Adrenal gland (tissue), 12 donors: Measurements from ENCODE around the gene CRP. TPM values are rescaled to one million over a fixed set of nuclear protein-coding genes. Genes with fewer than 3 reads are reported as not detected.
A peak's percentile ranks its signal among the peaks of the same experiment; 100 is the strongest.

ENCODE experiments used
- DNase-seq, 7 donors: peaks; one replicate each; pipeline ENCODE4 v3.0.0-alpha.2; 2019 to 2020
- H3K27ac ChIP-seq, 5 donors: fragments of 200-600 bp; sonication (generic) in 4 of 5; 1 replicate in 3 of 5; 2 replicates in 2 of 5; pipeline versions ENCODE4 v1.5.1 to v1.8.0; 2016 to 2020; ENCODE audit warnings: mild to moderate bottlenecking in 1 of 5
- H3K27me3 ChIP-seq: fragments of 200-600 bp; 2 replicates; pipeline ENCODE4 v1.8.0; 2021
- H3K36me3 ChIP-seq, 2 donors: fragments of 200-600 bp; replicated peaks in 1 of 2; 1 replicate in 1 of 2; 2 replicates in 1 of 2; pipeline versions ENCODE4 v1.5.1 to v1.8.0; 2018 to 2022
- H3K4me1 ChIP-seq, 2 donors: fragments of 200-600 bp; replicated peaks in 1 of 2; 1 replicate in 1 of 2; 2 replicates in 1 of 2; pipeline versions ENCODE4 v1.5.1 to v1.8.0; 2018 to 2021
- H3K4me3 ChIP-seq, 4 donors: fragments of 200-600 bp; sonication (generic) in 3 of 4; one replicate each; pipeline ENCODE4 v1.5.1; 2016 to 2018
- H3K9me3 ChIP-seq, 3 donors: fragments of 200-600 bp; sonication (generic) in 1 of 3; replicated peaks in 1 of 3; 1 replicate in 2 of 3; 2 replicates in 1 of 3; pipeline versions ENCODE4 v1.5.1 to v1.8.0; 2016 to 2021
- POLR2A ChIP-seq, 2 donors: fragments of 450-650 bp; IDR thresholded peaks; one replicate each; pipeline ENCODE4 v1.6.1; 2017; ENCODE audit warnings: antibody characterized with exemption in 2 of 2, mild to moderate bottlenecking in 2 of 2, moderate library complexity in 1 of 2
- WGBS, 4 donors: extraction: QIAGEN DNeasy Blood & Tissue Kit in 2 of 4; methylation state at CpG; one replicate each; pipeline versions ENCODE4 v1.1.5 to v1.1.7; 2013 to 2017; 5-methylcytosine and 5-hydroxymethylcytosine counted together
- intact Hi-C, 2 donors: fragments of 100-400 bp; cut with DNase I; formaldehyde crosslinking; loops; one replicate each; pipeline versions ENCODE4 v1.14.1 to v1.15.0; 2022 to 2023
- polyA plus RNA-seq, 3 donors: library from polyadenylated mRNA; stranded (reverse); fragments of 200-250 nt in 2 of 3; fragments of 350-450 nt in 1 of 3; fragmentation: Illumina TruSeq in 1 of 3; extraction: RNeasy Lipid Tissue Mini Kit (QIAGEN cat#74804) in 1 of 3; gene quantifications; one replicate each; pipeline ENCODE4 v1.2.3, GENCODE V29; 2013 to 2014
- total RNA-seq, 9 donors: library from RNA; depleted of rRNA in 4 of 9; stranded (reverse); fragments of >200 nt in 4 of 9; fragments of 120-200 nt in 1 of 9; fragmentation: NEBNext Ultra II Directional in 1 of 9; extraction: Animal tissue kit (Norgen Biotek cat#: 25700) in 1 of 9; gene quantifications; one replicate each; pipeline versions ENCODE4 v1.1.0 to v1.2.4, GENCODE V29; 2013 to 2023
- TF ChIP-seq, protein P1 (sequence below), 6 experiments: fragments of 450-650 bp in 4 of 6; fragments of 200-600 bp in 2 of 6; sonication (generic) in 1 of 6; IDR thresholded peaks; 1 replicate in 5 of 6; 2 replicates in 1 of 6; pipeline versions ENCODE4 v1.5.1 to v1.8.0; 2016 to 2021; ENCODE audit warnings: antibody characterized with exemption in 6 of 6, mild to moderate bottlenecking in 2 of 6, moderate library complexity in 1 of 6
- donor health status: healthy with polysubstance abuse.
- donor health status: Bipolar disorder and iron deficiency.
- donor health status: DM: yes; HTN: yes; CAD: no.
- donor health status: DM: no; HTN: no; CAD: no.
- donor health status: DM: no; HTN: no; CAD: no.
- donor health status: DM: yes; HTN: yes; CAD: no.

CRP gene
- total and polyA plus RNA-seq, 12 donors = 0.34 to 6.0 (median 0.64) TPM; not detected in 5

DNA sequence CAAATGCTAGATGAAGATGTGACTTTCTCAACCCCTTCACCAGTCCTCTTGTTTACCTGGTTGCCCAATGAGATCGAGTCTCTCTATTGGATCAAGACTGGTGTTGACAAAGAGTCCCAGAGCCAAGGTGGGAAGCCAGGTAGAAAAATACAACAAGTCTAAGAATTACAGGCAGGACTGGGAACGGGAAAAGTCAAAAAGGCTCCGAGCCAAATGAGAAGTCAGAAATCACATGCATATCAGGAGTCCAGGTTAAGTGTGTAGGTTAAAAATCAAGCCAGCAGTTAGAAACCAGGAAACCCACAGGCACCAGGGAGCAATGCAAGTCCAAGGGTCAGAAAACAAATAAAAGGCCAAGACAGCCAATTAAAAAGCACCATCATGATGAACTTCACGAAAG is 39.0 kb upstream of the CRP start:
- Histone ChIP-seq H3K36me3 (no peaks in the 10 kb centered on the region), H3K27me3 (no peaks in the 10 kb centered on the region), H3K4me1 (peaks cover 0 to 22% of the 10 kb centered on the region in 2 donors), H3K4me3 (no peak overlapping the region), H3K9me3 (no peaks in the 10 kb centered on the region), H3K27ac (no peak overlapping the region)
- no peak for TF ChIP-seq POLR2A (IDR thresholded peaks at IDR 0.05)
- TF ChIP-seq, protein P1, sequence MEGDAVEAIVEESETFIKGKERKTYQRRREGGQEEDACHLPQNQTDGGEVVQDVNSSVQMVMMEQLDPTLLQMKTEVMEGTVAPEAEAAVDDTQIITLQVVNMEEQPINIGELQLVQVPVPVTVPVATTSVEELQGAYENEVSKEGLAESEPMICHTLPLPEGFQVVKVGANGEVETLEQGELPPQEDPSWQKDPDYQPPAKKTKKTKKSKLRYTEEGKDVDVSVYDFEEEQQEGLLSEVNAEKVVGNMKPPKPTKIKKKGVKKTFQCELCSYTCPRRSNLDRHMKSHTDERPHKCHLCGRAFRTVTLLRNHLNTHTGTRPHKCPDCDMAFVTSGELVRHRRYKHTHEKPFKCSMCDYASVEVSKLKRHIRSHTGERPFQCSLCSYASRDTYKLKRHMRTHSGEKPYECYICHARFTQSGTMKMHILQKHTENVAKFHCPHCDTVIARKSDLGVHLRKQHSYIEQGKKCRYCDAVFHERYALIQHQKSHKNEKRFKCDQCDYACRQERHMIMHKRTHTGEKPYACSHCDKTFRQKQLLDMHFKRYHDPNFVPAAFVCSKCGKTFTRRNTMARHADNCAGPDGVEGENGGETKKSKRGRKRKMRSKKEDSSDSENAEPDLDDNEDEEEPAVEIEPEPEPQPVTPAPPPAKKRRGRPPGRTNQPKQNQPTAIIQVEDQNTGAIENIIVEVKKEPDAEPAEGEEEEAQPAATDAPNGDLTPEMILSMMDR (IDR thresholded peaks at IDR 0.05) = no peak
- intact Hi-C loops = no loop called here
- no peak for DNase-seq
- WGBS, 4 donors = 80 to 87% (median 82%) methylated on average over 4 of the region's 4 CpGs

DNA sequence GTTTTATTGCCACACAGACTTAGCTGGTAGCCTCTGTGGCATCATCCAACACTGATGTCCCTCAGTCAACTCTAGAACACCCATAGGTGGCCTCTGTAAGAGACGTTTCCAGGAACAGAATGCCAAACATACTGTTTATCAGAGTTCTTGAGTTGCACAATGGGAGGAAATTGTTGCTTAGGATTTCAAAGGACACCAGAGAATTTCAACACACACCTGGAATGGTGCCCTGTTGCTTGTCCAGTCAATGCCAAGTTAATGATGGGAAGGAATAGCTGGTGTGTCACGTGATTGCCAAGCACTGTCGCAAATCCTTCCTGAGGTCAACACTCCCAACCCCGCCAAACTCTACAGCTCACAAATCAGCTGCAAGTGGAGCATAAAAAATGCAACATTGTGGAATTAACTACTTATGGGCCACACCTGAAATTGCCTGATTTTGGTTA is 37.8 kb upstream of the CRP start:
- no peaks in the 10 kb centered on the region for H3K36me3 ChIP-seq
- H3K4me3 ChIP-seq = no peak overlapping the region
- intact Hi-C loops = no loop called here
- H3K27ac ChIP-seq = peak overlapping the region in 4 of 5 donors; percentile 14 to 81 (median 56)
- TF ChIP-seq POLR2A (IDR thresholded peaks at IDR 0.05) = no peak
- TF ChIP-seq, protein P1 (IDR thresholded peaks at IDR 0.05) = peak in 1 of 6 experiments; percentile 9
- 15 to 21% (median 21%) methylated on average over 4 of the region's 4 CpGs for WGBS, 4 donors
- peaks cover 0 to 22% of the 10 kb centered on the region in 2 donors for H3K4me1 ChIP-seq
- no peaks in the 10 kb centered on the region for H3K9me3 ChIP-seq
- DNase-seq = peak; percentile 85 to 98 (median 96)
- H3K27me3 ChIP-seq = no peaks in the 10 kb centered on the region

DNA sequence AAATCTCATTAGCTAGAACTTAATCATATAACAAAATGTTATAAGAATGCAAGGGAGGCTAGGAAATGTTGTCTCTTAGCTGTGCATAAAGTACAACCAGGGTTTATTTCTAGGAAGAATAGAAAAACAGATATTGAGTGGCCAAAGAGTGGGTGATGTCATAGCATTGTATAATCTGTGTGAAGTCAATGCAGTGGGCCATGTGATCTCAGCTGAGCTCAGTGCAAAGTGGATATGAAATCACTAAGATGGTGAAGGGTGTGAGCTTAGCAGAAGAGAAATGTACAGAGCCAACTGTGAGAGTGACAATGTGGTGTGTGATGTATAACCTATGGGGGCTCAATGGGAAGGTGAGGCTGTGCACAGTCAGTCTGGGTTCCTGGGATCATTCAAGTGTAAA is 36.6 kb upstream of the CRP start:
- Histone ChIP-seq H3K36me3 (no peaks in the 10 kb centered on the region), H3K4me1 (peaks cover 0 to 22% of the 10 kb centered on the region in 2 donors), H3K27me3 (no peaks in the 10 kb centered on the region), H3K9me3 (no peaks in the 10 kb centered on the region), H3K27ac (peak overlapping the region in 3 of 5 donors; percentile 34 to 81 (median 78)), H3K4me3 (no peak overlapping the region)
- DNase-seq = no peak
- intact Hi-C loops = no loop called here
- no peak for TF ChIP-seq POLR2A (IDR thresholded peaks at IDR 0.05)
- TF ChIP-seq, protein P1 (IDR thresholded peaks at IDR 0.05) = no peak

DNA sequence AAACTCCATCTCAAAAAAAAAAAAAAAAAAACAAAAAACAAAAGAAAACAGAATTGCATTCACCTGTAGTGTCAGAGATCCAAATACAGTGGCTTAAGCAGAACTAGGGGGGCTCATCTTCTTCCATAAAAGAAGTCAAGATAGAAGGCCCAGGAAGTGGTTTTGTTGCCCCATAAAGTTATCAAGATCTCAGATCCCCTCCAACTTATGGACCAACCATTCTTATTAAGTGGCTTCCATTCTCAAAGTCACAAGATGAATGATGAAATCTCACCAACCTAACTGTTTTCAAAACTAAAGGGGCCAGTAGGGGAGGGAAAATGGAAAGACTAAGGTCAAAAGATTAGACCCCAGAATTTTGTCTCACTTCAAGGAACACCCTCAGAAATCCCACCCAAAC is 36.2 kb upstream of the CRP start:
- Histone ChIP-seq H3K4me3 (no peak overlapping the region), H3K4me1 (peaks cover 0 to 22% of the 10 kb centered on the region in 2 donors), H3K36me3 (no peaks in the 10 kb centered on the region), H3K27ac (peak overlapping the region in 1 of 5 donors; percentile 34), H3K9me3 (no peaks in the 10 kb centered on the region), H3K27me3 (no peaks in the 10 kb centered on the region)
- TF ChIP-seq, protein P1 (IDR thresholded peaks at IDR 0.05) = no peak
- no peak for TF ChIP-seq POLR2A (IDR thresholded peaks at IDR 0.05)
- DNase-seq = no peak
- intact Hi-C loops = no loop called here
